Smooth muscle cell of the brain vasculature (primary cell): ENCODE data around the gene POU5F1.
A peak's percentile ranks its signal among the peaks of the same experiment; 100 is the strongest.

Experiments used
- DNase-seq: peaks from one replicate; pipeline ENCODE4 v3.0.0-alpha.2; 2012; ENCODE audit warnings: low read depth, low spot score

The POU5F1 gene

GRCh38 chr6:31116661-31117385 is 53.7 kb downstream of the POU5F1 start:
- DNase-seq, result no peak

GRCh38 chr6:31115941-31116560 is 54.4 kb downstream of the POU5F1 start:
- DNase-seq, result no peak

- DNase-seq, result no peak
Measured at GRCh38 chr6:31114970-31115849, 55.3 kb downstream of the POU5F1 start.

- DNase-seq, result peak; percentile 85
Measured at GRCh38 chr6:31114541-31114878, 56.0 kb downstream of the POU5F1 start, which contains the start of gene PSORS1C1. TSS of gene PSORS1C1 (plus strand) at chr6:31114800. CDS start at chr6:31129633, 14,833 bp downstream.
